Body of pancreas (tissue), 4 donors: ENCODE results near the gene AGPS.

Experiments
- POLR2A ChIP-seq, 3 donors: fragments of 450-650 bp; IDR thresholded peaks; one replicate each; pipeline ENCODE4 v1.6.1; 2016; ENCODE audit warnings: antibody characterized with exemption in 3 of 3, mild to moderate bottlenecking in 2 of 3
- TF ChIP-seq, protein P1 (sequence below), 7 experiments: fragments of 450-650 bp in 4 of 7; fragments of 200-600 bp in 3 of 7; sonication (generic) in 3 of 7; IDR thresholded peaks; one replicate each; pipeline ENCODE4 v1.5.1; 2016 to 2019; ENCODE audit warnings: antibody characterized with exemption in 7 of 7

DNA sequence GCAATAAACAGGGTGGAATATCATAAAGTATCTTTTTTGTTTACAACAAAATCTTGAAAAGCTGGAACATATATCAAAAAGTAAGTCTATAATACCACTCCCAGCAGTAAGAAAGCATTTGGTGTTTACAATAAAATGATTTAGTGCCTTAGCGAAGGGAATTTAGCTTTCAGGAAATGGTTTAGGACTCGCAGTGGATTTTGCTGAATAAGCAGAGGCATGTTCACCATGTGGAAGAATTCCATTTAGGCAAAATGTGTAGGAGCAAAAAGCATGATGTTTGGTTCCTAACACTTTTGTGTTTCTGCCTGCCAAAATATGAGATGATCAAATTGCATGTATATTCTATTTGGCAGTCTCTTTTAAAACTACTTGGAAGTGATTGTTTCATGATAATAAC lies 163.6 kb downstream of the AGPS start:
- TF ChIP-seq, protein P1, sequence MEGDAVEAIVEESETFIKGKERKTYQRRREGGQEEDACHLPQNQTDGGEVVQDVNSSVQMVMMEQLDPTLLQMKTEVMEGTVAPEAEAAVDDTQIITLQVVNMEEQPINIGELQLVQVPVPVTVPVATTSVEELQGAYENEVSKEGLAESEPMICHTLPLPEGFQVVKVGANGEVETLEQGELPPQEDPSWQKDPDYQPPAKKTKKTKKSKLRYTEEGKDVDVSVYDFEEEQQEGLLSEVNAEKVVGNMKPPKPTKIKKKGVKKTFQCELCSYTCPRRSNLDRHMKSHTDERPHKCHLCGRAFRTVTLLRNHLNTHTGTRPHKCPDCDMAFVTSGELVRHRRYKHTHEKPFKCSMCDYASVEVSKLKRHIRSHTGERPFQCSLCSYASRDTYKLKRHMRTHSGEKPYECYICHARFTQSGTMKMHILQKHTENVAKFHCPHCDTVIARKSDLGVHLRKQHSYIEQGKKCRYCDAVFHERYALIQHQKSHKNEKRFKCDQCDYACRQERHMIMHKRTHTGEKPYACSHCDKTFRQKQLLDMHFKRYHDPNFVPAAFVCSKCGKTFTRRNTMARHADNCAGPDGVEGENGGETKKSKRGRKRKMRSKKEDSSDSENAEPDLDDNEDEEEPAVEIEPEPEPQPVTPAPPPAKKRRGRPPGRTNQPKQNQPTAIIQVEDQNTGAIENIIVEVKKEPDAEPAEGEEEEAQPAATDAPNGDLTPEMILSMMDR (IDR thresholded peaks at IDR 0.05) = no peak
- no peak for TF ChIP-seq POLR2A (IDR thresholded peaks at IDR 0.05)
